Gastroesophageal sphincter (tissue), 3 donors: ENCODE measurements around the gene CEACAM6.

ENCODE experiments used
- EP300 ChIP-seq: sonication (generic); formaldehyde crosslinking; IDR thresholded peaks from one replicate; pipeline ENCODE4 v1.6.1; 2017; ENCODE audit warnings: antibody characterized with exemption, mild to moderate bottlenecking
- POLR2A ChIP-seq, 2 donors: fragments of 450-650 bp; IDR thresholded peaks; one replicate each; pipeline ENCODE4 v1.6.1; 2017; ENCODE audit warnings: antibody characterized with exemption in 2 of 2, mild to moderate bottlenecking in 2 of 2, moderate library complexity in 1 of 2
- POLR2AphosphoS5 ChIP-seq: sonication (generic); formaldehyde crosslinking; IDR thresholded peaks from one replicate; pipeline ENCODE4 v1.6.1; 2017; ENCODE audit warnings: antibody characterized with exemption
- TF ChIP-seq, protein P1 (sequence below), 4 experiments: fragments of 200-600 bp in 2 of 4; fragments of 450-650 bp in 2 of 4; sonication (generic) in 1 of 4; IDR thresholded peaks; one replicate each; pipeline ENCODE4 v1.5.1; 2017 to 2019; ENCODE audit warnings: antibody characterized with exemption in 4 of 4, mild to moderate bottlenecking in 2 of 4, moderate library complexity in 2 of 4

DNA sequence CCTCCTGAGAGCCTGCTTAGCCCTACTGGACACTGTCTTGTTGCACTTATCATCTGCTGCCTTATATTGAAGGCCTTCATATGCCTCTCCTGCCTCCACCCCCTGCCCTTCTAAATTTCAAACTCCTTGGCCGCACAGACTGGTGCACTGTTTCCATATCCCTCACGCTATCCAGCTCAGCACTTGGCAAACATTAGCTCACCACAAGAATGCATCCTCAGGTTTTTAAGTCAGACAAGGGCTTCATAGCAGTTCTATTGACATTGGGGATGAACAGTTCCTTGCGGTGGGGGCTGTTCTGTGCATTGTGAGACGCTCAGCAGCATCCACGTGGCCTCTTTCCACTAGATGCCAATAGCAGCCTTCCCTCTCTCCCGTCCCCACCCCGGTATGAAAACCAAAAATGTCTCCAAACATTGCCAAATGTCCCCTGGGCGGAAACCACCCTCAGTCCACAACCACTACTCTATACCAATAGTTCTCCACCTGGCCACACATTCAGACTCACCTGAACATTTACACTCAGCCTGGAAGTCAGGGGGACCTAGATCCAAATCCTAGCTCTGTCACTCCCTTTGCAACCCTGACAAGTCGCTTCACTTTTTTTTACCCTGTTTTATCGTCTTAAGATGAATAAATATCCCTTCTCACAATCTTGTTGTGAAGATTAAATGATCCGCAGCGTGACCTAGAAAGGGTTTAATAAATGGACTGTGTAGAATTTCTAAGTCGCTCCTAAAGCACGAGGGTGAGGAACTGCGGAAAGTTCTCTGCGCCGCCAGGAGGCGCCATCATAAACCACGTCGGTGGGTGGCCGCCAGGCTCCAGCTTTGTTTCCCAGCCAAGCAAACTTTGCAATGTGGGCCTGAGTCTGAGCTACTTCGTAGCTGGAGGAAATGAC, 37.4 kb downstream of the CEACAM6 start:
- TF ChIP-seq, protein P1, sequence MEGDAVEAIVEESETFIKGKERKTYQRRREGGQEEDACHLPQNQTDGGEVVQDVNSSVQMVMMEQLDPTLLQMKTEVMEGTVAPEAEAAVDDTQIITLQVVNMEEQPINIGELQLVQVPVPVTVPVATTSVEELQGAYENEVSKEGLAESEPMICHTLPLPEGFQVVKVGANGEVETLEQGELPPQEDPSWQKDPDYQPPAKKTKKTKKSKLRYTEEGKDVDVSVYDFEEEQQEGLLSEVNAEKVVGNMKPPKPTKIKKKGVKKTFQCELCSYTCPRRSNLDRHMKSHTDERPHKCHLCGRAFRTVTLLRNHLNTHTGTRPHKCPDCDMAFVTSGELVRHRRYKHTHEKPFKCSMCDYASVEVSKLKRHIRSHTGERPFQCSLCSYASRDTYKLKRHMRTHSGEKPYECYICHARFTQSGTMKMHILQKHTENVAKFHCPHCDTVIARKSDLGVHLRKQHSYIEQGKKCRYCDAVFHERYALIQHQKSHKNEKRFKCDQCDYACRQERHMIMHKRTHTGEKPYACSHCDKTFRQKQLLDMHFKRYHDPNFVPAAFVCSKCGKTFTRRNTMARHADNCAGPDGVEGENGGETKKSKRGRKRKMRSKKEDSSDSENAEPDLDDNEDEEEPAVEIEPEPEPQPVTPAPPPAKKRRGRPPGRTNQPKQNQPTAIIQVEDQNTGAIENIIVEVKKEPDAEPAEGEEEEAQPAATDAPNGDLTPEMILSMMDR (IDR thresholded peaks at IDR 0.05) = peak; percentile 23 to 64 (median 43)
- TF ChIP-seq POLR2A (IDR thresholded peaks at IDR 0.05) (no peak), POLR2AphosphoS5 (no peak), EP300 (no peak)
